ENCODE measurements around the gene MAP2K7. TPM values are rescaled to one million over a fixed set of nuclear protein-coding genes. Genes with fewer than 3 reads are reported as not detected.

MAP2K7 gene
- total RNA-seq, 1 donor from 2014 or later: 9.4 TPM

- Histone ChIP-seq H3K27ac (ENCODE audit: low read depth, low read length) (no peak overlapping the region), H3K27me3 (ENCODE audit: control insufficient read depth in 3 of 3, insufficient read depth in 3 of 3, low read length in 3 of 3) (peaks cover 0 to 6% (median 0%) of the 10 kb centered on the region in 3 donors), H3K4me3 (ENCODE audit: low read length in 3 of 3) (no peak overlapping the region), H3K36me3 (ENCODE audit: control insufficient read depth in 3 of 3, insufficient read depth in 3 of 3, low read length in 3 of 3) (peaks cover 10 to 13% (median 12%) of the 10 kb centered on the region in 3 donors), H3K9me3 (ENCODE audit: control insufficient read depth in 3 of 3, low read length in 3 of 3) (no peaks in the 10 kb centered on the region), H3K4me1 (ENCODE audit: control insufficient read depth in 3 of 3, insufficient read depth in 3 of 3, low read length in 3 of 3) (peaks cover 37 to 46% (median 45%) of the 10 kb centered on the region in 3 donors), H3K9ac (ENCODE audit: low read depth in 1 of 3, low read length in 3 of 3) (no peak overlapping the region)
Observed at GRCh38 chr19:7924241-7924640, 20.6 kb downstream of the MAP2K7 start.

GRCh38 chr19:7924651-7925170 is 21.0 kb downstream of the MAP2K7 start:
- H3K9me3 ChIP-seq (ENCODE audit: control insufficient read depth in 3 of 3, low read length in 3 of 3): no peaks in the 10 kb centered on the region
- peaks cover 0 to 2% (median 0%) of the 10 kb centered on the region in 3 donors for H3K27me3 ChIP-seq (ENCODE audit: control insufficient read depth in 3 of 3, insufficient read depth in 3 of 3, low read length in 3 of 3)
- H3K4me3 ChIP-seq (ENCODE audit: low read length in 3 of 3): no peak overlapping the region
- H3K4me1 ChIP-seq (ENCODE audit: control insufficient read depth in 3 of 3, insufficient read depth in 3 of 3, low read length in 3 of 3): peaks cover 37 to 43% (median 42%) of the 10 kb centered on the region in 3 donors
- no peak overlapping the region for H3K9ac ChIP-seq (ENCODE audit: low read depth in 1 of 3, low read length in 3 of 3)
- H3K27ac ChIP-seq (ENCODE audit: low read depth, low read length): no peak overlapping the region
- peaks cover 10 to 13% (median 12%) of the 10 kb centered on the region in 3 donors for H3K36me3 ChIP-seq (ENCODE audit: control insufficient read depth in 3 of 3, insufficient read depth in 3 of 3, low read length in 3 of 3)

- H3K9me3 ChIP-seq (ENCODE audit: control insufficient read depth in 3 of 3, low read length in 3 of 3): no peaks in the 10 kb centered on the region
- H3K4me3 ChIP-seq (ENCODE audit: low read length in 3 of 3): peak overlapping the region in 2 of 3 donors; percentile 45 to 48
- peaks cover 33 to 39% (median 39%) of the 10 kb centered on the region in 3 donors for H3K4me1 ChIP-seq (ENCODE audit: control insufficient read depth in 3 of 3, insufficient read depth in 3 of 3, low read length in 3 of 3)
- no peaks in the 10 kb centered on the region for H3K27me3 ChIP-seq (ENCODE audit: control insufficient read depth in 3 of 3, insufficient read depth in 3 of 3, low read length in 3 of 3)
- no peak overlapping the region for H3K27ac ChIP-seq (ENCODE audit: low read depth, low read length)
- H3K36me3 ChIP-seq (ENCODE audit: control insufficient read depth in 3 of 3, insufficient read depth in 3 of 3, low read length in 3 of 3): peaks cover 10 to 14% (median 13%) of the 10 kb centered on the region in 3 donors
- no peak overlapping the region for H3K9ac ChIP-seq (ENCODE audit: low read depth in 1 of 3, low read length in 3 of 3)
Observed at GRCh38 chr19:7925171-7925851, 21.6 kb downstream of the MAP2K7 start.

- Histone ChIP-seq H3K27me3 (ENCODE audit: control insufficient read depth in 3 of 3, insufficient read depth in 3 of 3, low read length in 3 of 3) (no peaks in the 10 kb centered on the region), H3K9ac (ENCODE audit: low read depth in 1 of 3, low read length in 3 of 3) (peak within 1 kb of the TSS in 1 of 3 donors; percentile 60), H3K9me3 (ENCODE audit: control insufficient read depth in 3 of 3, low read length in 3 of 3) (no peaks in the 10 kb centered on the region), H3K4me1 (ENCODE audit: control insufficient read depth in 3 of 3, insufficient read depth in 3 of 3, low read length in 3 of 3) (peaks cover 29 to 36% (median 35%) of the 10 kb centered on the region in 3 donors), H3K36me3 (ENCODE audit: control insufficient read depth in 3 of 3, insufficient read depth in 3 of 3, low read length in 3 of 3) (peaks cover 17 to 20% (median 20%) of the 10 kb centered on the region in 3 donors), H3K27ac (ENCODE audit: low read depth, low read length) (no peak within 1 kb of the TSS), H3K4me3 (ENCODE audit: low read length in 3 of 3) (peak within 1 kb of the TSS; percentile 43 to 54 (median 51))
Observed at GRCh38 chr19:7926021-7926726, 22.5 kb downstream of the MAP2K7 start, which contains the start of gene CTXN1. CTXN1 (minus strand) TSS chr19:7926135; CDS start chr19:7925538, 597 bp downstream.

- Histone ChIP-seq H3K9me3 (ENCODE audit: control insufficient read depth in 3 of 3, low read length in 3 of 3) (no peaks in the 10 kb centered on the region), H3K4me1 (ENCODE audit: control insufficient read depth in 3 of 3, insufficient read depth in 3 of 3, low read length in 3 of 3) (peaks cover 21 to 28% (median 27%) of the 10 kb centered on the region in 3 donors), H3K27ac (ENCODE audit: low read depth, low read length) (no peak overlapping the region), H3K27me3 (ENCODE audit: control insufficient read depth in 3 of 3, insufficient read depth in 3 of 3, low read length in 3 of 3) (no peaks in the 10 kb centered on the region), H3K36me3 (ENCODE audit: control insufficient read depth in 3 of 3, insufficient read depth in 3 of 3, low read length in 3 of 3) (peaks cover 24 to 27% (median 24%) of the 10 kb centered on the region in 3 donors), H3K9ac (ENCODE audit: low read depth in 1 of 3, low read length in 3 of 3) (peak overlapping the region in 1 of 3 donors; percentile 60), H3K4me3 (ENCODE audit: low read length in 3 of 3) (peak overlapping the region in 2 of 3 donors; percentile 6 to 51)
Observed at GRCh38 chr19:7926727-7927604, 23.3 kb downstream of the MAP2K7 start.

GRCh38 chr19:7927605-7928333 is 24.1 kb downstream of the MAP2K7 start:
- H3K9me3 ChIP-seq (ENCODE audit: control insufficient read depth in 3 of 3, low read length in 3 of 3): no peaks in the 10 kb centered on the region
- peak overlapping the region; percentile 74 for H3K27ac ChIP-seq (ENCODE audit: low read depth, low read length)
- H3K4me1 ChIP-seq (ENCODE audit: control insufficient read depth in 3 of 3, insufficient read depth in 3 of 3, low read length in 3 of 3): peaks cover 19 to 27% (median 25%) of the 10 kb centered on the region in 3 donors
- H3K9ac ChIP-seq (ENCODE audit: low read depth in 1 of 3, low read length in 3 of 3): peak overlapping the region in 1 of 3 donors; percentile 54
- no peak overlapping the region for H3K4me3 ChIP-seq (ENCODE audit: low read length in 3 of 3)
- H3K36me3 ChIP-seq (ENCODE audit: control insufficient read depth in 3 of 3, insufficient read depth in 3 of 3, low read length in 3 of 3): peaks cover 25 to 28% (median 25%) of the 10 kb centered on the region in 3 donors
- H3K27me3 ChIP-seq (ENCODE audit: control insufficient read depth in 3 of 3, insufficient read depth in 3 of 3, low read length in 3 of 3): no peaks in the 10 kb centered on the region

- H3K4me1 ChIP-seq (ENCODE audit: control insufficient read depth in 3 of 3, insufficient read depth in 3 of 3, low read length in 3 of 3): peaks cover 19 to 27% (median 25%) of the 10 kb centered on the region in 3 donors
- H3K27ac ChIP-seq (ENCODE audit: low read depth, low read length): peak overlapping the region; percentile 74
Observed at GRCh38 chr19:7928334-7928706, 24.6 kb downstream of the MAP2K7 start.

GRCh38 chr19:7928741-7929701 is 25.3 kb downstream of the MAP2K7 start:
- H3K9ac ChIP-seq (ENCODE audit: low read depth in 1 of 3, low read length in 3 of 3): peak overlapping the region; percentile 20 to 54 (median 53)
- H3K9me3 ChIP-seq (ENCODE audit: control insufficient read depth in 3 of 3, low read length in 3 of 3): no peaks in the 10 kb centered on the region
- H3K27ac ChIP-seq (ENCODE audit: low read depth, low read length): peak overlapping the region; percentile 74
- H3K27me3 ChIP-seq (ENCODE audit: control insufficient read depth in 3 of 3, insufficient read depth in 3 of 3, low read length in 3 of 3): no peaks in the 10 kb centered on the region
- H3K4me1 ChIP-seq (ENCODE audit: control insufficient read depth in 3 of 3, insufficient read depth in 3 of 3, low read length in 3 of 3): peaks cover 19 to 27% (median 25%) of the 10 kb centered on the region in 3 donors
- peaks cover 35 to 37% (median 36%) of the 10 kb centered on the region in 3 donors for H3K36me3 ChIP-seq (ENCODE audit: control insufficient read depth in 3 of 3, insufficient read depth in 3 of 3, low read length in 3 of 3)
- H3K4me3 ChIP-seq (ENCODE audit: low read length in 3 of 3): peak overlapping the region in 1 of 3 donors; percentile 23

More at GRCh38 chr19:7928334-7928706, 24.6 kb downstream of the MAP2K7 start:
- Histone ChIP-seq H3K36me3 (ENCODE audit: control insufficient read depth in 3 of 3, insufficient read depth in 3 of 3, low read length in 3 of 3) (peaks cover 28 to 30% (median 29%) of the 10 kb centered on the region in 3 donors), H3K9ac (ENCODE audit: low read depth in 1 of 3, low read length in 3 of 3) (peak overlapping the region in 1 of 3 donors; percentile 54), H3K9me3 (ENCODE audit: control insufficient read depth in 3 of 3, low read length in 3 of 3) (no peaks in the 10 kb centered on the region), H3K4me3 (ENCODE audit: low read length in 3 of 3) (no peak overlapping the region), H3K27me3 (ENCODE audit: control insufficient read depth in 3 of 3, insufficient read depth in 3 of 3, low read length in 3 of 3) (no peaks in the 10 kb centered on the region)

All from skeletal muscle tissue (tissue), 4 donors.